OCI-LY1 (cell line): ENCODE measurements around the gene MRPL49.

ENCODE experiments used
- EZH2 ChIP-seq: fragments of 200-600 bp; sonication (generic), shearing (Covaris generic); IDR thresholded peaks from 2 replicates; pipeline ENCODE4 v1.8.0; 2017; ENCODE audit warnings: borderline replicate concordance, mixed run types, mild to moderate bottlenecking, antibody characterized with exemption, low read length, moderate library complexity, mixed read lengths
- TF ChIP-seq, protein P1 (sequence below): fragments of 200-600 bp; sonication (generic), shearing (Covaris generic); IDR thresholded peaks from 2 replicates; pipeline ENCODE4 v1.5.1; 2017; ENCODE audit warnings: mild to moderate bottlenecking, antibody characterized with exemption, low read length, moderate library complexity, mixed read lengths

DNA sequence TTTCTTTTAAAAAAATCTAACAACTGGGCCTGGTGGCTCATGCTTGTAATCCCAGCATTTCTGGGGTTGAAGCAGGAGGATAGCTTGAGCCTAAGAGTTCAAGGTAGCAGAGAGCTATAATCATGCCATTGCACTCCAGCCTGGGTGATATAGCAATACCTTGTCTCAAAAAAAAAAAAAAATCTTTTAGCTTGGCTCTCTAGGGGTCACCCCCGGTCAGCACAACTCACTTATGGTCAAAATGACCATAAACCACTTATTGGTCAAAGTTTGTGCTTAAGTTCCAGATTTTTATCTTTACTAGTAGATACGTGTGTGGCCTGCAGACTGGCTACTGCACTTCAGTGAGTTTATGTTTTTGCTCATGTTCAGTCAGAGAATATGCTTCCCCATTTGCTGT is 41.6 kb downstream of the MRPL49 start:
- TF ChIP-seq, protein P1, sequence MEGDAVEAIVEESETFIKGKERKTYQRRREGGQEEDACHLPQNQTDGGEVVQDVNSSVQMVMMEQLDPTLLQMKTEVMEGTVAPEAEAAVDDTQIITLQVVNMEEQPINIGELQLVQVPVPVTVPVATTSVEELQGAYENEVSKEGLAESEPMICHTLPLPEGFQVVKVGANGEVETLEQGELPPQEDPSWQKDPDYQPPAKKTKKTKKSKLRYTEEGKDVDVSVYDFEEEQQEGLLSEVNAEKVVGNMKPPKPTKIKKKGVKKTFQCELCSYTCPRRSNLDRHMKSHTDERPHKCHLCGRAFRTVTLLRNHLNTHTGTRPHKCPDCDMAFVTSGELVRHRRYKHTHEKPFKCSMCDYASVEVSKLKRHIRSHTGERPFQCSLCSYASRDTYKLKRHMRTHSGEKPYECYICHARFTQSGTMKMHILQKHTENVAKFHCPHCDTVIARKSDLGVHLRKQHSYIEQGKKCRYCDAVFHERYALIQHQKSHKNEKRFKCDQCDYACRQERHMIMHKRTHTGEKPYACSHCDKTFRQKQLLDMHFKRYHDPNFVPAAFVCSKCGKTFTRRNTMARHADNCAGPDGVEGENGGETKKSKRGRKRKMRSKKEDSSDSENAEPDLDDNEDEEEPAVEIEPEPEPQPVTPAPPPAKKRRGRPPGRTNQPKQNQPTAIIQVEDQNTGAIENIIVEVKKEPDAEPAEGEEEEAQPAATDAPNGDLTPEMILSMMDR = no peak
- no peak for TF ChIP-seq EZH2
